T47D (cell line): ENCODE data around the gene C20orf141.
A peak's percentile ranks its signal among the peaks of the same experiment; 100 is the strongest.
"Not testable (repeated sequence)": the region's sequence is repeated elsewhere in the genome, so short reads cannot be mapped to it uniquely, and the experiment has no call there.

Source experiments
- DNase-seq, 2 experiments: peaks; one replicate each; pipeline versions ENCODE4 v3.0.0 to v3.0.0-alpha.2; 2011 to 2012; ENCODE audit warnings: low read depth in 1 of 2, low spot score in 1 of 2
- JUND ChIP-seq: IDR thresholded peaks from 2 replicates; pipeline ENCODE4 v1.6.1; 2012; ENCODE audit warnings: low read depth
- in situ Hi-C: cut with HindIII; loops from 2 replicates; pipeline ENCODE4 v1.10.0; 2016; ENCODE audit warnings: low sequenced_read_pairs, low pct_unique_long_range_greater_than_20kb

Gene C20orf141

GRCh38 chr20:2804041-2804828 lies 10.6 kb upstream of the C20orf141 start:
- TF ChIP-seq JUND: no peak
- DNase-seq: no peak
- in situ Hi-C loops: no loop called here

- no peak for TF ChIP-seq JUND
- in situ Hi-C loops: no loop called here
- DNase-seq: no peak
Observed at GRCh38 chr20:2804852-2805688, 9.7 kb upstream of the C20orf141 start.

- DNase-seq: peak in 1 of 2 experiments; percentile 35
- in situ Hi-C loops: no loop called here
- TF ChIP-seq JUND: no peak
Observed at GRCh38 chr20:2805689-2806350, 9.0 kb upstream of the C20orf141 start.

GRCh38 chr20:2806351-2806701 lies 8.5 kb upstream of the C20orf141 start:
- in situ Hi-C loops: no loop called here
- no peak for DNase-seq
- TF ChIP-seq JUND: no peak

GRCh38 chr20:2807019-2807418 lies 7.8 kb upstream of the C20orf141 start:
- no peak for DNase-seq
- in situ Hi-C loops: no loop called here
- TF ChIP-seq JUND: no peak

- in situ Hi-C loops, DNase-seq: not testable (repeated sequence)
Observed at GRCh38 chr20:2807929-2808328, 6.9 kb upstream of the C20orf141 start.

GRCh38 chr20:2809690-2810089 lies 5.1 kb upstream of the C20orf141 start:
- in situ Hi-C loops: no loop called here
- no peak for DNase-seq
- TF ChIP-seq JUND: no peak

GRCh38 chr20:2812189-2812588 lies 2.6 kb upstream of the C20orf141 start:
- in situ Hi-C loops: no loop called here
- TF ChIP-seq JUND: no peak

GRCh38 chr20:2814076-2814475 lies 711 bp upstream of the C20orf141 start:
- in situ Hi-C loops: no loop called here
- no peak for TF ChIP-seq JUND
- no peak for DNase-seq

More at GRCh38 chr20:2812189-2812588, 2.6 kb upstream of the C20orf141 start:
- no peak for DNase-seq

GRCh38 chr20:2815242-2815900 lies 584 bp downstream of the C20orf141 start:
- in situ Hi-C loops: no loop called here
- no peak for TF ChIP-seq JUND
- no peak for DNase-seq

- no peak for TF ChIP-seq JUND
Observed at GRCh38 chr20:2816030-2816582, 1.3 kb downstream of the C20orf141 start, which contains the start of gene TMEM239. Gene TMEM239 (plus strand): TSS chr20:2816364. CDS start chr20:2816555, 191 bp downstream.

More at GRCh38 chr20:2816030-2816582, 1.3 kb downstream of the C20orf141 start, which contains the start of gene TMEM239:
- no peak for DNase-seq
- in situ Hi-C loops: no loop called here
